ENCODE data around the gene PHYHD1.

DNA sequence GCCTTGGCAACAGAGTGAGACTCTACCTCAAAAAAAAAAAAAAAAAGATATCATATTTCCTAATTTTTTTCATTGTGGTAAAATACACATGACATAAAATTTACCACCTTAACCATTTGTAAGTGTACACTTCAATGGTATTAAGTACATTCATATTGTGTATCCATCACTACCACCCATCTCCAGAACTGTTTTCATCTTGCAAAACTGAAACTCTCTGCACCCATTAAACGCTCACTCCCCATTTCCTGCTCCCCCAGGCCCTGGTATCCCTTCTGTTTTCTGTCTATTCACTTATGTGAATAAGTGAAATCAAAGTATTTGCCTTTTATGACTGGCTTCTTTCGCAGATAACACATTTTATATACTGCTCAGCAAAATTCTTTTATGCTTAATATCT lies 26.0 kb upstream of the PHYHD1 start:
- TF ChIP-seq, protein P1, sequence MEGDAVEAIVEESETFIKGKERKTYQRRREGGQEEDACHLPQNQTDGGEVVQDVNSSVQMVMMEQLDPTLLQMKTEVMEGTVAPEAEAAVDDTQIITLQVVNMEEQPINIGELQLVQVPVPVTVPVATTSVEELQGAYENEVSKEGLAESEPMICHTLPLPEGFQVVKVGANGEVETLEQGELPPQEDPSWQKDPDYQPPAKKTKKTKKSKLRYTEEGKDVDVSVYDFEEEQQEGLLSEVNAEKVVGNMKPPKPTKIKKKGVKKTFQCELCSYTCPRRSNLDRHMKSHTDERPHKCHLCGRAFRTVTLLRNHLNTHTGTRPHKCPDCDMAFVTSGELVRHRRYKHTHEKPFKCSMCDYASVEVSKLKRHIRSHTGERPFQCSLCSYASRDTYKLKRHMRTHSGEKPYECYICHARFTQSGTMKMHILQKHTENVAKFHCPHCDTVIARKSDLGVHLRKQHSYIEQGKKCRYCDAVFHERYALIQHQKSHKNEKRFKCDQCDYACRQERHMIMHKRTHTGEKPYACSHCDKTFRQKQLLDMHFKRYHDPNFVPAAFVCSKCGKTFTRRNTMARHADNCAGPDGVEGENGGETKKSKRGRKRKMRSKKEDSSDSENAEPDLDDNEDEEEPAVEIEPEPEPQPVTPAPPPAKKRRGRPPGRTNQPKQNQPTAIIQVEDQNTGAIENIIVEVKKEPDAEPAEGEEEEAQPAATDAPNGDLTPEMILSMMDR (IDR thresholded peaks at IDR 0.05) = no peak
- no peak for TF ChIP-seq POLR2A (IDR thresholded peaks at IDR 0.05)
